GM18505 (cell line): Measurements from ENCODE around the gene JCHAIN.
"Not testable (repeated sequence)": the region's sequence is repeated elsewhere in the genome, so short reads cannot be mapped to it uniquely, and the experiment has no call there.

Source experiments
- ATAC-seq: cut with Tn5 transposase; IDR thresholded peaks from one replicate; pipeline ENCODE4 v1.9.1; 2021; ENCODE audit not compliant: unreplicated experiment
- POLR2A ChIP-seq: IDR thresholded peaks from 4 replicates; pipeline ENCODE4 v1.6.1; 2011; ENCODE audit warnings: borderline replicate concordance; ENCODE audit not compliant: insufficient read depth, insufficient read length; ENCODE audit errors: extremely low read depth

Gene JCHAIN

DNA sequence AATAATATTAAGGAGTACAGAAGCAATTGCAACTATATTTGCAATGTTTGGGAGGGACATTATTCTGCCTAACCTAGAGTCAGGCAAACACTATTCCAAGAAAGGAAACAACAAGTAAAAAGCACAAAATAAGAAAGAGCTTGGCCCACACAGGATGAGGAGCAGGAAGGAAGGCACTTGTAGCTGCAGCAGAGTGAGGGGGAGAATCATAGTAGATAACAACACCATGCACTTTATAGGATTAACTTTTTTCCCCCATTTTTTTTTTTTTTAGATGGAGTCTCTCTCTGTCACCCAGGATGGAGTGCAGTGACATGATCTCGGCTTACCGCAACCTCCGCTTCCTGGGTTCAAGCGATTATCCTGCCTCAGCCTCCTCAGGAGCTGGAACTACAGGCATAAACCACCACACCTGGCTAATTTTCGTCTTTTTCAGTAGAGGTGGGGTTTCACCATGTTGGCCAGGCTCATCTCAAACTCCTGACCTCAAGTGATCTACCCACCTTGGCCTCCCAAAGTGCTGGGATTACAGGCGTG lies 10.3 kb upstream of the JCHAIN start:
- ATAC-seq: no peak
- no peak for TF ChIP-seq POLR2A

DNA sequence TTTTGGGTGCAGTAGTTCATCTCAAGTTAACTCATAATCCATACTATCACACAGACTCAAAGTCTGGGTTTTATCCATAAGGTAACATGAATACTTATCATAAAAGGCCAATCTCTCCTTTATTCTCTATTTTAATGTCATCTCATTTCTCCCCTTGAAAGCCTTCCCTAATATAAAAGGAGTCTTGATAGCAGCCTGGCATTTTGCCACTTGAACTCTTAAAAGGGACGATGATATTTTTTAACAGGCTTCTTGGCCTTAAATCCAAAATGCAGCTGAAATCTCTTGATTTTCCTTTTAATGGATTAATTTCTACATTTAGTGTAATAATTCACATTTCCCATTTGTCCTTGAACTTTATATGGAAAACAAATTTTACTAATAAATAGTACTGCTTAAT lies 8.4 kb upstream of the JCHAIN start:
- no peak for ATAC-seq
- TF ChIP-seq POLR2A: no peak

DNA sequence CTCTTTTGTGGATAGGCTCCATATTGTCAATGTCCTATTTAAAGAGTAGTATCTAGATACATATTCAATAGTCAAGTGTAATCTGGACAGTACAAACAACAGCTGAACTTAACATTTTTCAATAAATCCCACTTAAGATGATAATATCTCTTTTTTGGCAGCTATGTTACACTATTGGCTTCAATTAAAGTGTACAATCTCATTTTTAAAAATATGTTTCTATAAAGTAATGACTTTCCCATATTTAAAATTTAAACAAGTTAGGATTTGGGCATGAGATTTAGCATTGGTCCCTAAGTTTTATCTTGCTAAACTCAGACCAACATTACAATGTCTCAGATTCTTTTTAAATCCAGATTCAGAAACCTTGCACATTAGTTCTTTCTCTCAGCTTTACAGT lies 7.9 kb upstream of the JCHAIN start:
- ATAC-seq: no peak
- TF ChIP-seq POLR2A: no peak

DNA sequence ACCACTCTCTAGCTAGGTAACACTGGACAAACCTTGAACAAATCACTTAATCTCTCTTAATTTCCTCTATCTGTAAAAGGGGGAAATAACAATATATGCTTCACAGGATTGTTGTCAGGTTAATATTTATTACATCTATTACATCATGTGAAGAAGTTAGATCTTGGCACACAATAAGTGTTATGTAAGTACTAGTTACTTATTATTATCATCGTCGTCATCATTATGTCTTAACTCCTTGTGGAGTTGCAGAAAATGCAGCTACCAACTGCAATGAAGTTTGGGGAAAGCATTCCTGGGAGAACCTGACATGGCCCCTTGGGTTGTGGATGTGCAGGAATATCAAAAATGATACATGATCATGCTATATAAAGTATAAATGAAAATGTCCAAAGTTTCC lies 4.8 kb upstream of the JCHAIN start:
- no peak for TF ChIP-seq POLR2A
- no peak for ATAC-seq

DNA sequence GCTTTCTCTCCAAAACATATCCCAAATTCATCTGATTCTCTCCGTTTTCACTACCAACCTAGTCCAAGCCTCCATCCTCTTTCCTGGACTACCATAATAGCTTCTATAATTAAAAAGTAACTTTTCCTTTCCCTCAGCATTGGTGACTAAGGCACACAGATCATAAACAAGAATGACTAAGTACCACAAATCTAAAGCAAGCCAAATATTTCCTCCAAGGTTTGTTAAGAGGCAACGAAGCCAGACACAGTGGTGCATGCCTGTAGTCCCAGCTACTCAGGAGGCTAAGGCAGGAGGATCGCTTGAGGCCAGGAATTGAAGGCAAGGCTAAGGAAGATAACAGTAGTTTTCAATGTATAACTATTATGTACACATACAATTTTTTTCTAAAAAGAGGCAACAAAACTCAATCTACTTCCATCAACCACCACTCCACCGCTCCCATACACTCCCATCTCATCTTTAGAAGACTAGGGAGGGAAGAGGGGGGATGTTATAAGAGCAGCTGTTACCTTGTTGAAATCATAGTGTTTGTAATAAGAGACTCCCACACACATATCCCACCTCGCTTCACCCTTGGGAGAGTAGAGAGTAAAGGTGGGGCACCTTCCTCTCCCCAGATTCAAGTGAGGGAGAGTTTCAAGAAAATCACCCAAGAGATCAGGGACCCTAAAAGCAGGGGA lies 4.2 kb upstream of the JCHAIN start:
- no peak for ATAC-seq
- TF ChIP-seq POLR2A: no peak

DNA sequence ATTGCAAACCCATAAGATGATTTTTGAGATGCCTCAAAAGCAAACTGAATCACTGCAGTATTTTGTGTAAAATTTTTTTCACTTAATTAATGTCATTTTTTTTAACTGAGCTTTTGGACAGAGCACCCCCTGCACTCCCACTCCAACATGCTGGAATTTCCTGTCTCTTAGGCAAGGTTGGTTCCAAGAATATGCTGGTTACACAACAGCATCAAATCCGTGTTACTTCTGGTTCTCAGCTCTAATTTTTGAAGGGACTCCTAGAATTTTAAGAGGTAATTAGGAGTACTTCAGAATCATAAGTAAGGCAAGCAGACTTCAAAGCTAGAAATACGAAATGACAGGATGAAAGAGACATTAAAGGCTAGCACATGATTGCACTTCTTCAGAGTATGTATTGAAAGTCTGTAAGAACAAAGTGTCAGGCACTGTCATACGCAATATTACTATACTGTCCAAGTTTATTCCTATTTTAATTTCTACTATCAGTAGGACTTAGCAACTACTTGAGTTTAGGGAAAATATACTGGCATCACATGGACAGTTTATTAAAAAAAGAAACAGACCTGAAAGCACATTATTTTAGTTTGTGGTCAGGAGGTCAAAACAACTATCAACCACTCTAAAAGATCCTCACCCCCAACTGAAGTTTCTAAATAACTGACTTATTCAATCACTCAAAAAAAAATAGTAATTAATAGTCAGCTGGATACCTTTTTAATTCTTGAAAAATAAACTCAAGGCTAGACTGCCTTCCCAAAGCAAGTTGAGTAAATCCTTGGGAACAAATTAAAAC lies 1.6 kb upstream of the JCHAIN start:
- ATAC-seq: no peak

DNA sequence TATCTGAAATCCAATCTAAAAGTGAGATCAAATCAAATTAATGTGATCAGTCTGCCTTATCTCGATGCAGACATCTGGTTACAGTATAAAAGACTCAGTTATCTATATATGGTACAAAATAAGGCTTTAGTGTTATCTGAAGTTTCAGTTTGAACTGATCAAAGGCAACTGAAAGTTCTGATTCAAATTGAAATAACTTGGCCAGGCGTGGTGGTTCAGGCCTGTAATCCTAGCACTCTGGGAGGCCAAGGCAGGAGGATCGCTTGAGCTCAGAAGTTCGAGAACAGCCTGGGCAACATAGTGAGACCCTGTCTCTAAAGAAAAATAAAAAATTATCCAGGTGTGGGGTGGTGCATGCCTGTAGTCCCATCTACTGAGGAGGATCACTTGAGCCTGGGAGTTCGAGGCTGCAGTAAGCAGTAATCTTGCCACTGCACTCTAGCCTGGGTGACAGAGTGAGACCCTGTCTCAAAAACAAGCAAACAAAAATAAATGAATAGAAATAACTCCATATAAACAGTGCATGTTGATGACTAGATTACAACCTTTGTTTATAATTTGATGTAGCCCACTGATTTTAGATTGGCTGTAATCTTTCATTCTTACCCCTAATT lies 4.9 kb downstream of the JCHAIN start:
- ATAC-seq: peak; percentile 75

More for the DNA sequence above, 1.6 kb upstream of the JCHAIN start:
- TF ChIP-seq POLR2A: no peak

DNA sequence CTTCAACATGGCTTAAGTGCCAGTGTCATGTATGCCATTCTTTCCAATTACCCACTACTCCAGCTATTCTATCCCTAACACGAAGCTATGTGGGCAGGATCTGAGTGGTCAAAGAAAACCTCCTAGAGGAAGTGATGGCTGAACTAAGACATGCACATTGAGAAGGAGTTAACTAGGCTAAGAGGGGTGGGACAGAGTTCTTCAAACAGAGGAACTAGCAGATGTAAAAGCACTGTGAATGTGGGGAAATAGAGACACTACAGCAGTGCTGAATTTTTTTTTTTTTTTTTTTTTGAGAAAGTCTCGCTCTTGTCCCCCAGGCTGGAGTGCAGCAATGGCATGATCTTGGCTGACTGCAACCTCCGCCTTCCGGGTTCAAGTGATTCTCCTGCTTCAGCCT lies 6.2 kb downstream of the JCHAIN start:
- TF ChIP-seq POLR2A: no peak
- no peak for ATAC-seq

DNA sequence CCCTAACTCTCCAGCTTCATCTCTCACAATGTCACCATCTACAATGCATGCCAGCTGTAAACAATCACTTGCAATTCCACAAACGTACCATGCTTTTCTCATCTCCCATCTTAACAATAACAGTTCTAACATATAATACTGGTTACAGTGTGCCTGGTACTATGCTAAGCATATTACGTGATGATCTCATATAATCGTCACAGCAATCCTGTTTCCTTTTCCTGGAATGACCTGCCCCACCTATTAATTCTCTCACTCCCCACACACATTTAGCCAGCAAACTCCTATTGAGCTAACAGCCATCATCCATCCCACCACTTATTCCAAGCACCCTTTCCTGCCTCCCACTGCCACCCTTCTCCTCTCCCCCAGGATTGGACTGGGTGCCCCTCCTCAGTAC lies 7.9 kb downstream of the JCHAIN start:
- TF ChIP-seq POLR2A: no peak
- no peak for ATAC-seq

DNA sequence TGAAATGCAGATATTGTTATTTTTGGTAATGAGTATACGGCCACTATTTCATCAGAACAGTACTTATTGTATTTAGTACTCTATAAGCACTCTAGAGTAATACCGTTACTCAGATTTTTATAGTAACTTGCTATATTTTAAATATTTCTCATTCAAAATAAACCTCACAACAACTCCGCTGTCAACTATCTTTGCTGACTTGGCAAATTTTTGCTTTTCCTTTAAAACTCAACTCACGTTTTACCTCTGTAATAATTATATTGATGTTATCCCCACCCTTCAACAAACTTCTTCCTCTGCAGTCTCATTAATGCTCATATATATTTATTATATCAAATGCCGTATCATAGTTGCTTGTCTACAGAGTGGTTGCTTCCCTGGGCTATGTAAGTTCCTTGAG lies 9.0 kb downstream of the JCHAIN start:
- TF ChIP-seq POLR2A: no peak
- no peak for ATAC-seq

DNA sequence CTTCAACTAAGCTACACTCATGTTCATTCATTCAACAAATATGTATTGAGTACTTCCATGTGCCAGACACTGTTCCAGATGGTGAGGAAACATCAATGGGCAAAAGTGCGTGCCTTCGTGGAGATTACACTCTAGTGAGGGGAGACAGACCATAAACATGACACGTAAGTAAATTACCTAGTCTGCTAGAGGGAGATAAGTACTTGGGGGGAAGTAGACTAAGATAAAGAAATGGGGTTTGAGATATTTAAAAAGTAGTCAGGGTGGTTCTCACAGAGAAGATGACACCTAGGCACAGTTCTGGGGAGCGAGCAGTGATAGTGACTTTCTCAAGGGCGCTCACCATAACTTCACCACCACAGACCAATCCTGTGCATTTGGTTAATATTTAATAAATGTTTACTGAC lies 11.7 kb downstream of the JCHAIN start:
- ATAC-seq: no peak

DNA sequence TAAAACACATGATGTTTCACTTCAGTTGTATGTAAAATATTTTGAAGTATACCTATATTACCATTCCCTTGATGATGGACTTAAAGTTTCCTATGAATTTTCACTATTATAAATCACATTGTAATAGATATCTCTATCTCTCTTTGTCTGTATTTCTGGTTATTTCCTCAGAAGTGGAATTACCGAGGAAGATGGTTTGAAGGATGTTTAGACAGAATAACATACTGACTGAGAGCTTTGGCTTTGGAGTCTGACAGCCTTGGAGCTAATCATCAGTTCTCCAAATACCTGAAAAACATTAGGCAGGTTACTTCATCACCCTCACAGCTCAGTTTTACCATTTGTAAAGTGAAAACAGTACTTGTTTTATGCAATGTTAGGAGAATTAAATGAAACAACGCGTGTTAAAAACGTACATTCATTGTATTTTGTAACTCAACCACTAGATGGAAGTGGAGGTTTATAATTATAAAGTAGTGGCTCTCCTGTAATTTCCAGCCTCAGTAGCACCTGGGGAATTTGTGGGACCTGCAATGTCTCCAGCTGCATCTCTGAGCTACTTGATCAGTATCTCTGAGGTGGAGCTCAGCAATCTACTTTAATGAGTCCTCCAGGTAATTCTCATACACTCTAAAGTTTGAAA lies 14.3 kb downstream of the JCHAIN start:
- no peak for TF ChIP-seq POLR2A
- ATAC-seq: peak; percentile 47

More for the DNA sequence above, 11.7 kb downstream of the JCHAIN start:
- TF ChIP-seq POLR2A: no peak

DNA sequence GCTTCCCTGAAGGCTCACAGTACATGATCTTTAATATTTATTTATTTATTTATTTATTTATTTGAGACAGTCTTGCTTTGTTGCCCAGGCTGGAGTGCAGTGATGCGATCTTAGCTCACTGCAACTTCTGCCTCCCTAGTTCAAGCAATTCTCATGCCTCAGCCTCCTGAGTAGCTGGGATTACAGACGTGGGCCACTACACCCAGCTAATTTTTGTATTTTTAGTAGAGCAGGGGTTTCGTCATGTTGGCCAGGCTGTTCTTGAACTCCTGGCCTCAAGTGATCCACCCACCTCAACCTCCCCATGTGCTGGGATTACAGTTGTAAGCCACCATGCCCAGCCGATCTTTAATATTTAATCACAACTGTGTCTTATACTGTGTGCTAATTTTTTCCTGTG lies 15.6 kb downstream of the JCHAIN start:
- ATAC-seq: not testable (repeated sequence)
